ENCODE measurements around the gene HLA-DPB1. TPM values are rescaled to one million over a fixed set of nuclear protein-coding genes. Genes with fewer than 3 reads are reported as not detected.

HLA-DPB1 gene
- total RNA-seq, 1 experiment from 2014 or later: 33.5 TPM

- no peak for DNase-seq (ENCODE audit: low read depth)
Measured at GRCh38 chr6:33070909-33071308, 4.9 kb upstream of the HLA-DPB1 start.

- DNase-seq (ENCODE audit: low read depth): no peak
Measured at GRCh38 chr6:33071569-33071968, 4.2 kb upstream of the HLA-DPB1 start.

- no peak for DNase-seq (ENCODE audit: low read depth)
Measured at GRCh38 chr6:33072508-33073100, 3.2 kb upstream of the HLA-DPB1 start.

GRCh38 chr6:33073431-33073871 is 2.3 kb upstream of the HLA-DPB1 start, which contains the start of gene HLA-DPA1:
Gene HLA-DPA1, minus strand, starts transcription at chr6:33073649.
- peak; percentile 28 for DNase-seq (ENCODE audit: low read depth)

GRCh38 chr6:33075208-33075567 is 602 bp upstream of the HLA-DPB1 start:
- DNase-seq (ENCODE audit: low read depth): no peak

- no peak for DNase-seq (ENCODE audit: low read depth)
Measured at GRCh38 chr6:33076406-33076934, 680 bp downstream of the HLA-DPB1 start.

- DNase-seq (ENCODE audit: low read depth): no peak
Measured at GRCh38 chr6:33077908-33078307, 2.1 kb downstream of the HLA-DPB1 start.

- no peak for DNase-seq (ENCODE audit: low read depth)
Measured at GRCh38 chr6:33078442-33078841, 2.7 kb downstream of the HLA-DPB1 start.

- no peak for DNase-seq (ENCODE audit: low read depth)
Measured at GRCh38 chr6:33078919-33079521, 3.2 kb downstream of the HLA-DPB1 start.

- no peak for DNase-seq (ENCODE audit: low read depth)
Measured at GRCh38 chr6:33079580-33079979, 3.8 kb downstream of the HLA-DPB1 start.

- DNase-seq (ENCODE audit: low read depth): peak; percentile 82
Measured at GRCh38 chr6:33080127-33081089, 4.6 kb downstream of the HLA-DPB1 start.

- DNase-seq (ENCODE audit: low read depth): no peak
Measured at GRCh38 chr6:33081098-33081824, 5.5 kb downstream of the HLA-DPB1 start.

- DNase-seq (ENCODE audit: low read depth): peak; percentile 21
Measured at GRCh38 chr6:33082702-33083101, 6.9 kb downstream of the HLA-DPB1 start.

GRCh38 chr6:33085627-33086026 is 9.8 kb downstream of the HLA-DPB1 start:
- no peak for DNase-seq (ENCODE audit: low read depth)

- peak; percentile 63 for DNase-seq (ENCODE audit: low read depth)
Measured at GRCh38 chr6:33088258-33088930, 12.6 kb downstream of the HLA-DPB1 start.

- peak; percentile 27 for DNase-seq (ENCODE audit: low read depth)
Measured at GRCh38 chr6:33088931-33089620, 13.3 kb downstream of the HLA-DPB1 start.

- DNase-seq (ENCODE audit: low read depth): peak; percentile 28
Measured at GRCh38 chr6:33091957-33092356, 16.2 kb downstream of the HLA-DPB1 start.

- DNase-seq (ENCODE audit: low read depth): no peak
Measured at GRCh38 chr6:33092385-33092784, 16.6 kb downstream of the HLA-DPB1 start.

GRCh38 chr6:33093855-33094254 is 18.1 kb downstream of the HLA-DPB1 start:
- no peak for DNase-seq (ENCODE audit: low read depth)

GRCh38 chr6:33095681-33096080 is 19.9 kb downstream of the HLA-DPB1 start:
- no peak for DNase-seq (ENCODE audit: low read depth)

Data from HT1080 (cell line).